Measurements from ENCODE around the gene APLN. TPM values are rescaled to one million over a fixed set of nuclear protein-coding genes. Genes with fewer than 3 reads are reported as not detected.

The APLN gene
- total RNA-seq, 1 donor, result under 0.01 TPM

DNA sequence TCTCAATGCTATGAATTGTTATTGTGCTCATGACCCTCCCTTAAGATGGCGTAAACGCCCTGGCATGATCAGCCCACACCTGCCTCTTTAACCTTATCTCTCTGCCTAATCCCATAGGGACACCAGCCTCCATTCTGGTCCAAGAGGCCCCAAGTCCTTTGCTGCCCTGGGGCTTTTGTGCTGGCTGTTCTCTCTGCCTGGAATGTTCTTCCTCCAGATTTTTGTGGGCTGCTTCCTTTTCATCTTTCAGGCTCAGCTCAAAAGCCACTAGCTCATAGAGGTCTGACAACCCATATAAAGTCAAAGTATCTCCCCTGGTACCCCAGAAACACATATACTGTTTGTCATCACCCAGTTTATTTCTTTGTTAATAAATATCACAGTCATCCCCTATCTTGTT is 42.4 kb downstream of the APLN start:
- H3K4me3 ChIP-seq (ENCODE audit: low read depth, low read length), result no peak overlapping the region
- DNase-seq (ENCODE audit: low read depth), result no peak
- TF ChIP-seq, protein P1, sequence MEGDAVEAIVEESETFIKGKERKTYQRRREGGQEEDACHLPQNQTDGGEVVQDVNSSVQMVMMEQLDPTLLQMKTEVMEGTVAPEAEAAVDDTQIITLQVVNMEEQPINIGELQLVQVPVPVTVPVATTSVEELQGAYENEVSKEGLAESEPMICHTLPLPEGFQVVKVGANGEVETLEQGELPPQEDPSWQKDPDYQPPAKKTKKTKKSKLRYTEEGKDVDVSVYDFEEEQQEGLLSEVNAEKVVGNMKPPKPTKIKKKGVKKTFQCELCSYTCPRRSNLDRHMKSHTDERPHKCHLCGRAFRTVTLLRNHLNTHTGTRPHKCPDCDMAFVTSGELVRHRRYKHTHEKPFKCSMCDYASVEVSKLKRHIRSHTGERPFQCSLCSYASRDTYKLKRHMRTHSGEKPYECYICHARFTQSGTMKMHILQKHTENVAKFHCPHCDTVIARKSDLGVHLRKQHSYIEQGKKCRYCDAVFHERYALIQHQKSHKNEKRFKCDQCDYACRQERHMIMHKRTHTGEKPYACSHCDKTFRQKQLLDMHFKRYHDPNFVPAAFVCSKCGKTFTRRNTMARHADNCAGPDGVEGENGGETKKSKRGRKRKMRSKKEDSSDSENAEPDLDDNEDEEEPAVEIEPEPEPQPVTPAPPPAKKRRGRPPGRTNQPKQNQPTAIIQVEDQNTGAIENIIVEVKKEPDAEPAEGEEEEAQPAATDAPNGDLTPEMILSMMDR (IDR thresholded peaks at IDR 0.05; ENCODE audit: insufficient read depth, low read depth, low read length), result no peak

DNA sequence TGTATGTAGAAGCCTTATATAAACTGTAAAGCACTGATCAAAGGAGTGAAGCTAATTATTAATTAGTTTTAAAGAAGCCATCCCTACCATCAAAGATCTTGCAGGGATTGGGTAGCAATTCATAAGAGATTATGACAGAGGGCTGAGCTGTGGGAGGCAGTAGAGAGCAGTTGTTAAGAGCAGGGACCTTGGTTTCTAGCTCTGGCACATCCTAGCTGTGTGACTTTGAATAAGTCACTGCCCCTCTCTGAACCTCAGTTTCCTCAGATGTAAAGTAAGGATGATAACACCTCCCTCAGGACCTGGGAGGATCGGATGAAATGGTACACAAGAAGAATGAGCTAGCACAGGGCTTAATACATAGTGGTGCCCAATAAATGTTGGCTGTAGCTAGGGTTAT is 45.4 kb downstream of the APLN start:
- no peak overlapping the region for H3K4me3 ChIP-seq (ENCODE audit: low read depth, low read length)
- TF ChIP-seq, protein P1 (IDR thresholded peaks at IDR 0.05; ENCODE audit: insufficient read depth, low read depth, low read length), result peak; percentile 15
- no peak for DNase-seq (ENCODE audit: low read depth)

DNA sequence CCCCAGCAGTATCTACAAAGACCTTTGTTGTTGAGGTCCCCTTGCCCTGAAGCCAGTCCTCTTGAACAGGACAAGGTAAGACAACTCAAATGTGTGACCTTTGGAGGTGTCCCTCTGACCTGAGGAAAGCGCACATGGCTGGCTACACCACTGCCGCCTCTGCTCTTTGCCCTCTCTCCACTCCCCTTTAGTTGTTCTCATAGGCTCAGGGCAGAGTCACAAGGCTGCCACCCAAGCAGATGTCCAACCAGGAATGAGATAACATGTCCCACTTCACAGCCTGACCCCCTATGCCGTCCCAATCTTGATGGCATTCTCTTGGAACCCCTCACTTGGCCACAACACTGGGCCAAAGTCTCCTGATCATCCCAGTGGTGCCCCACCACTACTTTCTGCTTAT is 46.3 kb downstream of the APLN start:
- TF ChIP-seq, protein P1 (IDR thresholded peaks at IDR 0.05; ENCODE audit: insufficient read depth, low read depth, low read length), result no peak
- DNase-seq (ENCODE audit: low read depth), result no peak
- no peak overlapping the region for H3K4me3 ChIP-seq (ENCODE audit: low read depth, low read length)

DNA sequence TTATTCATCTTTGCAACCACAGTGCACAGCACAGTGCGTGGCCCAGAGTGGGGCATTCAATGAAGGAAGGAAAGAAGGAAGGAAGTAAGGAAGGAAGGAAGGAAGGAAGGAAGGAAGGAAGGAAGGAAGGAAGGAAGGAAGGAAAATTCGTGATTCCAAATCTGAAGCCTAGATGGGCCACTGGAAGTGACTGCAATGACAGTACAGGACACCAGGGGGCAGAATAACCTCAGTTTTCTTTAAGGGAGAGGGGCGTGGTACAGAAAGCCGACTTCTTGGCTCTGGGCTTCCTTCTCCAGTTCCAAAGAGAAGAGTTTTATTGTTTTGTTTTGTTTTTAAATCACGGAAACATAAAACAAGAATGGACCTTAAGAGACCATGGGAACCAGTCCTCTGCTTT is 47.8 kb downstream of the APLN start:
- DNase-seq (ENCODE audit: low read depth), result peak; percentile 55
- TF ChIP-seq, protein P1 (IDR thresholded peaks at IDR 0.05; ENCODE audit: insufficient read depth, low read depth, low read length), result peak; percentile 66
- H3K4me3 ChIP-seq (ENCODE audit: low read depth, low read length), result no peak overlapping the region

DNA sequence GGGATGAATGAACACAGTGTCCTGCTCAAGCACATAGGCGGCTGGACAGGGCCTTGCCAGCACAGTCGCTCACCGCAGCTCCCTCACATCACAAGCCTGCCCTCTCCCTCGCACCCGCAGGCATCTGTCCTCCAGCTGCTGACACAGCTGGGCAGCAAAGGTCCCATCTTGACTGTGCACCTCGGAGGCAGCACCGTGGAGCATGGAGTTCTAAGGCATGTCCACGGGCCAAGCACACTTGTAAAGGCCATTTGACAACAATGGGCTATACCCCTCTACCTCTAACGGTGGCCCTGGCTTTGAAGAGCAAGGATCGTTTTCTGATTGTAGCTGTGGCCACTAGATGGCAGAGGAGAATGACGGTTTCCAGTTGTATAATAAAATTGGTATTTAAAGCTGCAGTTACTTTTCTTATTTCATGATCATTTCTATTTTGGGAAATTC is 53.8 kb downstream of the APLN start:
- TF ChIP-seq, protein P1 (IDR thresholded peaks at IDR 0.05; ENCODE audit: insufficient read depth, low read depth, low read length), result peak; percentile 65
- DNase-seq (ENCODE audit: low read depth), result peak; percentile 27
- no peak overlapping the region for H3K4me3 ChIP-seq (ENCODE audit: low read depth, low read length)

DNA sequence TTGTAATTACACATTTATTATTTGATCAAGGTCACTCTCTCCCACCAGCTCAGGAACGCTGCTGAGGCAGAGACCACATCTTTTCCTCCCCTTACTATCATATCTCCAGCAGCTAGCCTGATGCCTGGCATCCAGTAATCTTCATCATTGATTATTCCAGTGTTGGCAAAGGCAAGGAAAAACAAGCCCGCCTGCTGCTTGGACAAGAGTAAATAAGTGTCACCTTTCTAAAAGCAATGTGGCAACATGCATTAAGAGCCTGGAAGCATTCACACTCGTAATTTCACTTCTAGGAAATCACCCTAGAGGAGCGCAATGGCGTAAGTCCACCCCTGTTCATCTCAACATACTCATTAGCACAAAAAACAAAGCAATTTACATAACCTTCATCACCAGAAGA is 54.8 kb downstream of the APLN start:
- no peak for DNase-seq (ENCODE audit: low read depth)
- TF ChIP-seq, protein P1 (IDR thresholded peaks at IDR 0.05; ENCODE audit: insufficient read depth, low read depth, low read length), result no peak
- no peak overlapping the region for H3K4me3 ChIP-seq (ENCODE audit: low read depth, low read length)

DNA sequence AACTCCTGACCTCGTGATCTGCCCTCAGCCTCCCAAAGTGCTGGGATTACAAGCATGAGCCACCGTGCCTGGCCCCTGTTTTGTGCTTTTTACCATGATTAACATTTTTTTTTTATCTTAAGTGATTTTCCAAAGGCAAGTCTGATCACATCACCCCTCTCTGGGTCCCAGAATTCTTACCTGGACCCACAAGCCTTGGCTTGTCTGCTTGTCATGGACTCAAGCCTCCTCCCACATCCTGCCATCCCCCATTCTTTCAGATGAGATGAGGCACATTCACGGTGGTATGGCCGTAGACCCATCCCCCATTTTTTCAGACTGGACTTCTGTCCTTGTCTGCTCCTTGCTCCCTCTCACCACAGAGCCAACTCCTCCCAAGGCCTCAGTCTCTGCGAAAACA is 55.3 kb downstream of the APLN start:
- no peak for DNase-seq (ENCODE audit: low read depth)
- TF ChIP-seq, protein P1 (IDR thresholded peaks at IDR 0.05; ENCODE audit: insufficient read depth, low read depth, low read length), result no peak
- H3K4me3 ChIP-seq (ENCODE audit: low read depth, low read length), result no peak overlapping the region
